GM19395 (cell line): ENCODE results near the gene SOCS3.
"Not testable (repeated sequence)": the region's sequence is repeated elsewhere in the genome, so short reads cannot be mapped to it uniquely, and the experiment has no call there.

Source experiments
- ATAC-seq: cut with Tn5 transposase; IDR thresholded peaks from one replicate; pipeline ENCODE4 v1.9.1; 2021; ENCODE audit warnings: mild to moderate bottlenecking, moderate library complexity; ENCODE audit not compliant: unreplicated experiment

Gene SOCS3

DNA sequence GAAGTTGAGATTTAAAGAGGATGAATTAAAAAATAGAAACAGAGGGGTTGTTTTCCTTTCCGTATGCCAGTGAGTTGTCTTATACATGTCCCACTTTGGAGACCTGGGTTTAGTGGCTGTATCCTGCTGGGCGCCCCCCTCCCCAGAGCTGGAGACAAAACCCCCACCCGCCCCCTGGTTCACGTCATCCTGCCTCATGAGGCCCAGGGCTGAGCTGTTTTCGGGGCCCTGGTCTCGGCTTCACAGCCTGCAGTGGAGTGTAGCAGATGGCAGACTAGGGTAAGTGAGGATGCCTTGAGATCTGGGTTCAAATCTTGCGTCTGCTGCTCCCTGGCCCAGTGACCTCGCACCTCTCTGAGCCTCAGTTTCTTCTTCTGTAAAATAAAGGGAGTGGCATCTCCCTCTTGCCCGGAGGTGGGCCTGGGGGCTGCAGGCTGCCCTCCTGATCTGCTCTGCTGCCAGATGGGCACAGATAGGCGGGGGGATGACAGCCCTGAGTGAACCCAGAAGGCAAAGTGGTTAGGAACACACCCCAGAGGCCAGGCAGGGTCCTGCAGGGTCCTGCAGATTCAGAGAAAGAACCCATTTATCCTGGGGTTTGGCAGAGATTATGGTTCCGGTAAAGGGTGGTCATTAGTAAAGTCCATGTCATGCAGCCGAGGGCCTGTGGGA is 45.1 kb downstream of the SOCS3 start:
- ATAC-seq = no peak

DNA sequence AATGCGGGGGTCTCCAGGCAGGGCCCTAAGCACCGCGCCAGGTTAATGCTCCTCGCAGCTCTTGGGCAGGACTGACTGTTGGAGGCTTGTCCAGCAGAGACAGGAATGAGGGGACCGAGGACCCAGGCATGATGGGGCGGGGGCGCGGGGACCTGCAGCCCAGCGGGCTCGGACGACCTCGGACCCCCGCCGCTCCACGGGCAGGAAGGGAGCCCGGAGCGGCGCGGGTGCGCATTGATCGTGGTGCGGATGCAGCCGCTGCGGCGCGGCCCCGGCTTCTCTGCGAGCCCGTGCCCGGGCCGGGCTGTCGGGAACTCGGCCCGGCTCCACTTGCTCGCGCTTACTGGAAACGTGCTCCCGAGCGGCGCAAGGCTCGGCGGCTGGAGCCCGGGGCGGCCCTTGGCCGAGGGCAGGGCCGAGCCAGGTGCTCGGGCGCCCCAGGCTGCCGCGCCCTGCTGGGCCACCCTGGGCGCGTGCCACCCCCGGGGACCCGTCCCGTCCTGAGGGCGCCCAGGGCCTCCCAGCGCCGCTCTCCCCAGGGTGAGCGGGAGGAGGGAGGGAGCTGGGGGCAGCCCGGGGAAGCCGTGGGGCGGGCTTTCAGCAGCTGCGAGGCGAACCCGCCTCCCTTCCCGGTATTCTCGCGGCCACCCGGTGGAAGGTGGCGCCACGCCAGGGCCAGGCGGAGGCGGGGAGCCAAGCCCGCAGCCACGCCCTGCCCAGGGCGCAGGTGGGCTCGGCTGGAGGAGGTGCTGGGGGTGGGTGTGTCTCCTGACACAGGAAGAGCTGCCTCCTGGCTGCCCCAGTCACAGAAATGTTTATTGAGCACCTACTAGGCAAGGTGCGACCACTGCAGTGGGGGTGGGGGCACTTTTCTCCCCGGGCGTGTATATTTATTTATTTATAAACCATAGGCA is 45.9 kb downstream of the SOCS3 start:
- no peak for ATAC-seq

DNA sequence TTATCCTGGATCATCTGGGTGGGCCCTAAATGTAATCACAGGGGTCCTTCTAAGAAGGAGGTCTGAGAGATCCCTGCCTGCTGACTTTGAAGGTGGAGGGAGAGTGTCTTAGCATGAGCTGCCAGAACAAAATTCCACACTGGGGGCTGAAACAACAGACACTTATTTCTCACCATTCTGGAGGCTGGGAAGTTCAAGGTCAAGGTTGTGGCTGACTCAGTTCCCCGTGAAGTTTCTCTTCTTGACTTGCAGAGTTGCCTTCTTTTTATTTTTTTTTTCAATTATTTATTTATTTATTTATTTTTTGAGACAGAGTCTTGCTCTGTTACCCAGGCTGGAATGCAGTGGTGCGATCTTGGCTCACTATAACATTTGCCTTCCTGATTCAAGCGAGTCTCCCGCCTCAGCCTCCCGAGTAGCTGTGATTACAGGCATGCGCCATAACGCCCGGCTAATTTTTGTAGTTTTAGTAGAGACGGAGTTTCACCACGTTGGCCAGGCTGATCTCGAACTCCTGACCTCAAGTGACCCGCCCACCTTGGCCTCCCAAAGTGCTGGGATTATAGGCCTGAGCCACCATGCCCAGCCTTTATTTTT is 50.1 kb downstream of the SOCS3 start:
- not testable (repeated sequence) for ATAC-seq

DNA sequence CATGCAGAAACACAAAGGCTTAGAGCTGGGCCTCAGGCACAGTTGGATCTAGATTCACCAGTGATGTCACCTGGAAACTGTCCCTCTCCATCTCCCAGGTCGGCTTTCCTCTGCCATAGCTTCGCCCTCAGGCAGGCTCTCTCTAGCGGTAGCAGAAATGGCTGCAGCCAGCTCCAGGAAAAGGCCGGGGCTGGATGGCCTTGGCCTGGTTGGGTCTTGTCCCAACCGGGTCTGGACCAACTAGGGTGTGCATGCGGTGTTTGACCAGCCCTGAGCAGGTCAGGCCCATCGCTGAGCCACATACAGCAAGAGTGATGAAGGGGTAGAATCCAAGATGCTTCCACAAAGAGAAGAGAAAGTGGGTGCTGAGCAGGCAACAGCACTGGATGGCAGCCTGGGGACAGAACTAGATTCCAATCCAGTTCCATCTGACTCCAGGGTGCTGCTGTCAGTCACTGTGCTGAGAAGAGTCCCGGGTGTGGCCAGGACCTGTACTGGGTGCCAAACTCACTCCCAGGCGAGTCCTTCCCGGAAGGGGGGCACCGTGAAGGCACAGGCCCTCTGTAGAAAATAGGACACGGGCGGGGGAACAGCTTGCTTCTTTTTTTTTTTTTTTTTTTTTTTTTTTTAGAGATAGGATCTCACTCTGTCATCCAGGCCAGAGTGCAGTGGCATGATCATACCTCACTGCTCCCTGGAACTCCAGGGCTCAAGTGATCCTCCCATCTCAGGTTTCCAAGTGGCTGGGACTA is 51.8 kb downstream of the SOCS3 start:
- no peak for ATAC-seq

DNA sequence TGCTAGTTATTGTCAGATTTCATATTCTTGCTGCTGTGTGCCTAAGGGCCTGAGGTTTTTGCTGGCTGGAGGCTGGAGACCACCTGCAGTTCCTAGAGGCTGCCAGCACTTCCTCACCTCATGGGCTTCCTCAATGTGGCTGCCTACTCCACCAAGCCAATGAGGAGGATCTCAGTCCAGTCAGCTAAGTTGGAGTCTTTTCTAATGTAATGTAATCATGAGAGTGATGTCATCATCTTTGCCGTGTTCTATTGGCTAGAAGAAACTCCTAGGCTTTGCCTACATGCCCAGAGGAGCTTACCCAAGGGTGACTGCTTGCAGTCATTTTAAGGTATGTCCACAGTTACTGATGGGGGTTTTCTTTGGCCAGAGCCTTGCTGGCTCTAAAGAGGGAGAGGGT is 53.0 kb downstream of the SOCS3 start:
- ATAC-seq = no peak
